ENCODE results near the gene TEAD3.

DNA sequence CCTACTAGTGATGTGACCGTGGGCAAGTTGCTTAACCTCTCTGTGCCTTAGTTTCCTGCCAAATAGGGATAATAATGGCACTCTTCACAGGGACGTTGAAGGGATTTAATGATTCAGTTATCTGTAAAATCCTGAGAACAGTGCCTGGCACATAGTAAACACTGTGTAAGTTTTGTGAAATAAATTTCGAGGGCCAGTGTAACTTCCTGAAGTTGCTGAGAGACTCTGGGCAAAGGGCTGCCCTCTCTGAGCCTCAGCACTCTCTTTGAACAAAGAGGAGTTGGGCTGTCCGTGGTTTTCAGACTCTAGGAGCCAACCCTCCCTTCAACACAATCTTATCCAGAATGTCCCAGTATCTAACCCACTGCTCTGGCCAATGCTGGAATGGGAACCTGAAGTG, 2.5 kb upstream of the TEAD3 start:
- TF ChIP-seq, protein P1, sequence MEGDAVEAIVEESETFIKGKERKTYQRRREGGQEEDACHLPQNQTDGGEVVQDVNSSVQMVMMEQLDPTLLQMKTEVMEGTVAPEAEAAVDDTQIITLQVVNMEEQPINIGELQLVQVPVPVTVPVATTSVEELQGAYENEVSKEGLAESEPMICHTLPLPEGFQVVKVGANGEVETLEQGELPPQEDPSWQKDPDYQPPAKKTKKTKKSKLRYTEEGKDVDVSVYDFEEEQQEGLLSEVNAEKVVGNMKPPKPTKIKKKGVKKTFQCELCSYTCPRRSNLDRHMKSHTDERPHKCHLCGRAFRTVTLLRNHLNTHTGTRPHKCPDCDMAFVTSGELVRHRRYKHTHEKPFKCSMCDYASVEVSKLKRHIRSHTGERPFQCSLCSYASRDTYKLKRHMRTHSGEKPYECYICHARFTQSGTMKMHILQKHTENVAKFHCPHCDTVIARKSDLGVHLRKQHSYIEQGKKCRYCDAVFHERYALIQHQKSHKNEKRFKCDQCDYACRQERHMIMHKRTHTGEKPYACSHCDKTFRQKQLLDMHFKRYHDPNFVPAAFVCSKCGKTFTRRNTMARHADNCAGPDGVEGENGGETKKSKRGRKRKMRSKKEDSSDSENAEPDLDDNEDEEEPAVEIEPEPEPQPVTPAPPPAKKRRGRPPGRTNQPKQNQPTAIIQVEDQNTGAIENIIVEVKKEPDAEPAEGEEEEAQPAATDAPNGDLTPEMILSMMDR (IDR thresholded peaks at IDR 0.05; ENCODE audit: low read length) = no peak
- no peak for TF ChIP-seq EZH2 (optimal IDR thresholded peaks at IDR 0.05; ENCODE audit: low read depth, low read length)

Measured in MM.1S (cell line).